Trophoblast cell (in vitro differentiated cells and primary cell): ENCODE measurements around the gene FAM53A. TPM values are rescaled to one million over a fixed set of nuclear protein-coding genes. Genes with fewer than 3 reads are reported as not detected.

Experiments used
- DNase-seq, 2 donors: peaks; one replicate each; pipeline ENCODE4 v3.0.0-alpha.2; 2016
- H2AFZ ChIP-seq: 2 replicates; pipeline ENCODE4 v1.6.1; 2013; ENCODE audit warnings: low read length, moderate library complexity, mild to moderate bottlenecking; ENCODE audit not compliant: insufficient read depth, poor library complexity
- H2AK5ac ChIP-seq: 2 replicates; pipeline ENCODE4 v1.6.1; 2013; ENCODE audit warnings: mild to moderate bottlenecking, low read length
- H2BK120ac ChIP-seq: 2 replicates; pipeline ENCODE4 v1.6.1; 2013; ENCODE audit warnings: low read length, mild to moderate bottlenecking, moderate library complexity; ENCODE audit not compliant: insufficient read depth, poor library complexity
- H2BK12ac ChIP-seq: 2 replicates; pipeline ENCODE4 v1.6.1; 2013; ENCODE audit warnings: mild to moderate bottlenecking, low read length, moderate library complexity
- H2BK5ac ChIP-seq: 2 replicates; pipeline ENCODE4 v1.6.1; 2013; ENCODE audit warnings: low read length, low read depth, moderate library complexity, mild to moderate bottlenecking; ENCODE audit not compliant: poor library complexity
- H3K14ac ChIP-seq: 2 replicates; pipeline ENCODE4 v1.6.1; 2013; ENCODE audit warnings: mild to moderate bottlenecking, low read length
- H3K18ac ChIP-seq: 2 replicates; pipeline ENCODE4 v1.6.1; 2013; ENCODE audit warnings: mild to moderate bottlenecking, low read length
- H3K23ac ChIP-seq: 2 replicates; pipeline ENCODE4 v1.6.1; 2013; ENCODE audit warnings: low read length
- H3K27ac ChIP-seq: 2 replicates; pipeline ENCODE4 v1.5.1; 2013; ENCODE audit warnings: low read depth, mild to moderate bottlenecking, inconsistent platforms, low read length, moderate library complexity
- H3K27me3 ChIP-seq: 2 replicates; pipeline ENCODE4 v1.6.1; 2013; ENCODE audit warnings: inconsistent platforms, mild to moderate bottlenecking, low read length, moderate library complexity; ENCODE audit not compliant: insufficient read depth
- H3K36me3 ChIP-seq, 2 experiments: 1 replicate in 1 of 2; 2 replicates in 1 of 2; pipeline ENCODE4 v1.6.1; 2013; ENCODE audit warnings: low read length in 2 of 2, mild to moderate bottlenecking in 2 of 2, moderate library complexity in 1 of 2; ENCODE audit not compliant: insufficient read depth in 2 of 2, control insufficient read depth in 1 of 2
- H3K4ac ChIP-seq: 2 replicates; pipeline ENCODE4 v1.6.1; 2013; ENCODE audit warnings: low read depth, mild to moderate bottlenecking, low read length, moderate library complexity
- H3K4me1 ChIP-seq, 2 experiments: 1 replicate in 1 of 2; 2 replicates in 1 of 2; pipeline ENCODE4 v1.6.1; 2013; ENCODE audit warnings: low read length in 2 of 2, mild to moderate bottlenecking in 2 of 2, moderate library complexity in 1 of 2; ENCODE audit not compliant: insufficient read depth in 2 of 2, control insufficient read depth in 1 of 2
- H3K4me2 ChIP-seq: 2 replicates; pipeline ENCODE4 v1.6.1; 2013; ENCODE audit warnings: inconsistent platforms, mild to moderate bottlenecking, low read length, moderate library complexity
- H3K4me3 ChIP-seq: 2 replicates; pipeline ENCODE4 v1.5.1; 2013; ENCODE audit warnings: mild to moderate bottlenecking, low read depth, low read length, inconsistent platforms
- H3K79me1 ChIP-seq: one replicate; pipeline ENCODE4 v1.6.1; 2013; ENCODE audit warnings: low read length
- H3K79me2 ChIP-seq: 2 replicates; pipeline ENCODE4 v1.6.1; 2013; ENCODE audit warnings: low read length, mild to moderate bottlenecking; ENCODE audit not compliant: control insufficient read depth, insufficient read depth, poor library complexity
- H3K9ac ChIP-seq: 2 replicates; pipeline ENCODE4 v1.6.1; 2013; ENCODE audit warnings: mild to moderate bottlenecking, low read length
- H3K9me3 ChIP-seq: 2 replicates; pipeline ENCODE4 v1.6.1; 2013; ENCODE audit warnings: low read depth, mild to moderate bottlenecking, control low read depth, inconsistent platforms, low read length; ENCODE audit not compliant: insufficient read depth
- H4K12ac ChIP-seq: 2 replicates; pipeline ENCODE4 v1.6.1; 2013; ENCODE audit warnings: low read depth, mild to moderate bottlenecking, low read length, moderate library complexity
- H4K8ac ChIP-seq: 2 replicates; pipeline ENCODE4 v1.6.1; 2013; ENCODE audit warnings: low read depth, mild to moderate bottlenecking, low read length, moderate library complexity
- H4K91ac ChIP-seq: one replicate; pipeline ENCODE4 v1.6.1; 2013; ENCODE audit warnings: low read depth, mild to moderate bottlenecking, low read length, moderate library complexity
- WGBS: extraction: QIAGEN DNeasy Blood & Tissue Kit; methylation state at CpG from one replicate; pipeline ENCODE4 v1.1.7; 2013; ENCODE audit warnings: missing lambda C conversion rate; ENCODE audit not compliant: insufficient read length, insufficient coverage; ENCODE audit errors: extremely low coverage; 5-methylcytosine and 5-hydroxymethylcytosine counted together
- polyA plus RNA-seq: library from polyadenylated mRNA; stranded (reverse); fragments of 200-250 nt; gene quantifications from 2 replicates; pipeline ENCODE4 v1.2.3, GENCODE V29; 2013

FAM53A gene
- polyA plus RNA-seq, result 0.29 and 0.31 TPM in 2 replicates

GRCh38 chr4:1683736-1684505 lies at the start of gene FAM53A:
Gene FAM53A (minus strand): TSS chr4:1684313. CDS start chr4:1668741, 15,572 bp downstream.
- Histone ChIP-seq H3K23ac (no peak within 1 kb of the TSS), H4K91ac (peak within 1 kb of the TSS; percentile 61), H3K27ac (no peak within 1 kb of the TSS), H3K9ac (no peak within 1 kb of the TSS), H3K4me2 (peak within 1 kb of the TSS; percentile 66), H2BK120ac (peak within 1 kb of the TSS; percentile 79), H3K4me3 (peak within 1 kb of the TSS; percentile 69), H2AK5ac (peak within 1 kb of the TSS; percentile 3), H3K79me1 (peaks cover 7% of the 10 kb centered on the region), H3K27me3 (peaks cover 6% of the 10 kb centered on the region), H3K4me1 (peaks cover 11% of the 10 kb centered on the region in 2 experiments), H2AFZ (peak within 1 kb of the TSS; percentile 100), H3K9me3 (no peaks in the 10 kb centered on the region), H3K79me2 (no peaks in the 10 kb centered on the region), H3K18ac (peak within 1 kb of the TSS; percentile 96), H3K4ac (no peak within 1 kb of the TSS), H2BK5ac (no peak within 1 kb of the TSS), H4K8ac (peak within 1 kb of the TSS; percentile 91), H4K12ac (peak within 1 kb of the TSS; percentile 84), H3K14ac (peak within 1 kb of the TSS; percentile 88), H3K36me3 (no peaks in the 10 kb centered on the region), H2BK12ac (no peak within 1 kb of the TSS)
- WGBS, result no CpG with 5 or more reads among the region's 118 CpGs
- DNase-seq, result peak; percentile 59 to 82

- Histone ChIP-seq H2AFZ (no peak overlapping the region), H3K23ac (no peak overlapping the region), H4K8ac (no peak overlapping the region), H3K4me3 (no peak overlapping the region), H2AK5ac (no peak overlapping the region), H2BK5ac (no peak overlapping the region), H3K14ac (no peak overlapping the region), H3K9ac (no peak overlapping the region), H3K4me1 (peaks cover 0 to 2% of the 10 kb centered on the region in 2 experiments), H3K27me3 (no peaks in the 10 kb centered on the region), H2BK12ac (no peak overlapping the region), H3K27ac (no peak overlapping the region), H2BK120ac (no peak overlapping the region), H3K4ac (no peak overlapping the region), H3K18ac (no peak overlapping the region), H4K91ac (no peak overlapping the region), H3K9me3 (peaks cover 17% of the 10 kb centered on the region), H3K36me3 (peaks cover 73 to 81% of the 10 kb centered on the region in 2 experiments), H4K12ac (no peak overlapping the region), H3K4me2 (no peak overlapping the region), H3K79me2 (no peaks in the 10 kb centered on the region), H3K79me1 (no peaks in the 10 kb centered on the region)
- no peak for DNase-seq
- WGBS, result no CpG with 5 or more reads among the region's 10 CpGs
Observed at GRCh38 chr4:1732911-1733310, 48.8 kb upstream of the FAM53A start.

- Histone ChIP-seq H2BK5ac (no peak overlapping the region), H4K91ac (no peak overlapping the region), H3K4me2 (no peak overlapping the region), H3K23ac (no peak overlapping the region), H4K8ac (no peak overlapping the region), H3K9me3 (peaks cover 2% of the 10 kb centered on the region), H2BK12ac (no peak overlapping the region), H3K27ac (no peak overlapping the region), H3K14ac (no peak overlapping the region), H2BK120ac (no peak overlapping the region), H3K4me3 (no peak overlapping the region), H3K36me3 (peaks cover 69 to 78% of the 10 kb centered on the region in 2 experiments), H4K12ac (no peak overlapping the region), H2AK5ac (no peak overlapping the region), H3K79me2 (no peaks in the 10 kb centered on the region), H3K27me3 (no peaks in the 10 kb centered on the region), H3K79me1 (no peaks in the 10 kb centered on the region), H3K18ac (no peak overlapping the region), H3K4ac (no peak overlapping the region), H3K9ac (no peak overlapping the region), H3K4me1 (peaks cover 0 to 4% of the 10 kb centered on the region in 2 experiments), H2AFZ (no peak overlapping the region)
- no CpG with 5 or more reads among the region's 10 CpGs for WGBS
- DNase-seq, result peak; percentile 92 to 95
Observed at GRCh38 chr4:1731180-1731579, 47.1 kb upstream of the FAM53A start.

GRCh38 chr4:1730532-1731135 lies 46.5 kb upstream of the FAM53A start:
- Histone ChIP-seq H3K4me1 (peaks cover 0 to 4% of the 10 kb centered on the region in 2 experiments), H4K12ac (no peak overlapping the region), H4K8ac (no peak overlapping the region), H3K79me2 (no peaks in the 10 kb centered on the region), H3K27ac (no peak overlapping the region), H2AFZ (no peak overlapping the region), H3K4me2 (no peak overlapping the region), H2AK5ac (no peak overlapping the region), H3K4ac (no peak overlapping the region), H3K14ac (no peak overlapping the region), H3K79me1 (no peaks in the 10 kb centered on the region), H3K4me3 (no peak overlapping the region), H4K91ac (no peak overlapping the region), H2BK120ac (no peak overlapping the region), H3K27me3 (no peaks in the 10 kb centered on the region), H2BK12ac (no peak overlapping the region), H3K23ac (no peak overlapping the region), H3K9ac (peak overlapping the region; percentile 13), H3K9me3 (peaks cover 2% of the 10 kb centered on the region), H3K36me3 (peaks cover 70 to 78% of the 10 kb centered on the region in 2 experiments), H2BK5ac (no peak overlapping the region), H3K18ac (no peak overlapping the region)
- WGBS, result no CpG with 5 or more reads among the region's 16 CpGs
- DNase-seq, result no peak
